Measurements from ENCODE around the gene SLC66A3. TPM values are rescaled to one million over a fixed set of nuclear protein-coding genes. Genes with fewer than 3 reads are reported as not detected.

The SLC66A3 gene
- total RNA-seq, 1 donor = 29.8 TPM

GRCh38 chr2:11145350-11145749 is 9.9 kb upstream of the SLC66A3 start:
- no peak for TF ChIP-seq CTCF (IDR thresholded peaks at IDR 0.05; ENCODE audit: insufficient read depth, low read depth, low read length)
- no peak for DNase-seq (ENCODE audit: low read depth)

GRCh38 chr2:11146076-11146475 is 9.2 kb upstream of the SLC66A3 start:
- no peak for DNase-seq (ENCODE audit: low read depth)
- no peak overlapping the region for H3K4me3 ChIP-seq (ENCODE audit: low read depth, low read length)
- no peak for TF ChIP-seq CTCF (IDR thresholded peaks at IDR 0.05; ENCODE audit: insufficient read depth, low read depth, low read length)

More at GRCh38 chr2:11145350-11145749, 9.9 kb upstream of the SLC66A3 start:
- no peak overlapping the region for H3K4me3 ChIP-seq (ENCODE audit: low read depth, low read length)

GRCh38 chr2:11147263-11147662 is 8.0 kb upstream of the SLC66A3 start:
- no peak for TF ChIP-seq CTCF (IDR thresholded peaks at IDR 0.05; ENCODE audit: insufficient read depth, low read depth, low read length)
- H3K4me3 ChIP-seq (ENCODE audit: low read depth, low read length) = no peak overlapping the region
- no peak for DNase-seq (ENCODE audit: low read depth)

- TF ChIP-seq CTCF (IDR thresholded peaks at IDR 0.05; ENCODE audit: insufficient read depth, low read depth, low read length) = no peak
- DNase-seq (ENCODE audit: low read depth) = no peak
- H3K4me3 ChIP-seq (ENCODE audit: low read depth, low read length) = no peak overlapping the region
Observed at GRCh38 chr2:11152591-11152990, 2.7 kb upstream of the SLC66A3 start.

GRCh38 chr2:11154016-11154922 is 998 bp upstream of the SLC66A3 start:
- no peak for DNase-seq (ENCODE audit: low read depth)
- no peak for TF ChIP-seq CTCF (IDR thresholded peaks at IDR 0.05; ENCODE audit: insufficient read depth, low read depth, low read length)
- peak overlapping the region; percentile 57 for H3K4me3 ChIP-seq (ENCODE audit: low read depth, low read length)

GRCh38 chr2:11154923-11155380 is 315 bp upstream of the SLC66A3 start:
- TF ChIP-seq CTCF (IDR thresholded peaks at IDR 0.05; ENCODE audit: insufficient read depth, low read depth, low read length) = no peak
- H3K4me3 ChIP-seq (ENCODE audit: low read depth, low read length) = peak overlapping the region; percentile 57
- DNase-seq (ENCODE audit: low read depth) = peak; percentile 97

Data from fibroblast of villous mesenchyme (primary cell).